DMS153 treated with DMSO at 0.1 percent for 48 hours (cell line): ENCODE data around the gene NT5DC2.

Experiments used
- DNase-seq: peaks from one replicate; lab custom pipeline; 2025; ENCODE audit not compliant: unreplicated experiment; lab: John Stamatoyannopoulos, UW

The NT5DC2 gene

DNA sequence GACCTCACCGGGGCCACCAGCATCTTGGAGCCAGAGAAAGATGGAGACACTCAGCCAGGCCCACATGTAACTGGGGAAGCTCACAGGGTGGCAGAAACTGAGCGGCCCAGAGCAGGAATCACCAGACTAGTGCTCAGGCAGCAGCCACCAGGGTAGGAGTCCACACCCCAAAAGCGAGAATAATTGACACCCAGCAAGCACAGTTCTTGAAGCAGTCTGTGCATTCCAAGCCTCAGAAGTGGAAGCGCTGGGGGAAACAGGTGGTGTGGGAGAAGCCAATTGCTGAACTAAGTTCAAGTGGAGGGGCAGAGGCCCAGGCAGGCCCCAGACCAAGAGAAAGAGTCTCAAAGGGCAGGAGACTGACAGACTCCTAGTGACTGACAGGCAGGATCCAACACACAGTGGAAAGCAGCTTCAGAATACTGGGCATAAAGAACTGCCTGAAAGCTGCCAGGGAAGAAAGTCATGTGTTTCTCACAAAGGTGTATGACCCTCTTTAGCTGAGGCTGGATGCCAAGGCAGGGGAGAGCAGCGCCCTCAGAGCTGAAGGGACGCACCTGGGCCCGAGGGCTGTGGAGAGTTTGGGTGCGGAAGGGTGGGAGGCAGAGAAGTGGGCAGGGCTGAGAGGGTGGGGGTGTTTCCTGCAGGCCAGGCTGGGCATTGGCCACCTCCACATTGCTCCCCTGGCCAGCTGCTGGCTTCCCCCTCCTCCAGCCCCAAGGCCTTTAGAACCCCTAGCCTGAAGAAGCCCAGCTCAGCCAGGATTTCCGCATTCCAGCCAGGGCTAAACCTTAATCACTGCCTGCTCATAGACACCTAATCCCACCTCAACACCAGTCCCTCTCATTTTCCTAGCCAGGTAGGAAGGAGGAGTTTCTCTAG lies 7.7 kb downstream of the NT5DC2 start:
- no peak for DNase-seq

DNA sequence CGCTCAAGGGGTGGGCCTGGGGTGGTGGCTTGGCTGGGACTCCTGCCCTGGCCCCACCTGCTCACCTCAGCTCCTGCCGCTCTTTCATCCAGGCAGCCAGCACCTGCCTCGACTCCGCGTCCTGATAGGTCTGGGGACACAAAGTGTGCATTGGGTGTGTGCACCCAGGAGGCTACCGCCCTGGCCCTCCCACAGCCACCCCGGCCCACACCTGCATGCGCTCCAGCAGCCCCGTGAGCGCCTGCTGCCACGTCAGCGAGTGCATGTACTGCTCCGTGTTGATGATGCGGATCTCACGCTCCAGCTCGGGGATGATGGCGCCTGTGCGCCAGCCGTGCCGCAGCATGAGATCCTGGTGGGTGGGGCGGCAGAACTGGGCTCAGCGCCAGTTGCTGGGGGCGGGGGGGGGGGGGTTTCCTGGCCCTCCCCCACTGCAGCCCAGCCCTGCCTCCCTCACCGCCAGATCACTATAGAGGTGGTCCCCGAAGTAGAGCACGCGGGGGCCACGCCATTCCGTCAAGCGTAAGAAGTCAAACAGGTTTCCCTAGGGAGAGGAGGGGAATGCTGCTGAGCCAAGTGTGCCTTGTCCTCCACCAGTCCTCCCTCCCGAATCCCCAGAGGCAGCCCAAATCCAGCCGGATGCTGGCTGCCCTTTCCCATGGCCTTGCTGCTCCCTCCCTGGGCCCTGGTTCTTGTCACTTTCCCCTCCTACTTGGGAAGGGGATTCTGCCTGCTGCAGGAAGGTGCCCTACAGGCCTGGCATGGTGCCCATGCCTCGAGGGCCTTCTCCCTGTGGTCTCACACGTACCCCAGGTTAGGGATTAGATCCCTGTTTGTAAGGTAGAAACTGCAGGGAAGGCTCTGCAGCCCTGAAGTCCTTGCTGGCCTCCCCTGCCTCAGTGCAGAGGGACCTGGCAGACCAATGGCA lies 8.6 kb downstream of the NT5DC2 start:
- no peak for DNase-seq

DNA sequence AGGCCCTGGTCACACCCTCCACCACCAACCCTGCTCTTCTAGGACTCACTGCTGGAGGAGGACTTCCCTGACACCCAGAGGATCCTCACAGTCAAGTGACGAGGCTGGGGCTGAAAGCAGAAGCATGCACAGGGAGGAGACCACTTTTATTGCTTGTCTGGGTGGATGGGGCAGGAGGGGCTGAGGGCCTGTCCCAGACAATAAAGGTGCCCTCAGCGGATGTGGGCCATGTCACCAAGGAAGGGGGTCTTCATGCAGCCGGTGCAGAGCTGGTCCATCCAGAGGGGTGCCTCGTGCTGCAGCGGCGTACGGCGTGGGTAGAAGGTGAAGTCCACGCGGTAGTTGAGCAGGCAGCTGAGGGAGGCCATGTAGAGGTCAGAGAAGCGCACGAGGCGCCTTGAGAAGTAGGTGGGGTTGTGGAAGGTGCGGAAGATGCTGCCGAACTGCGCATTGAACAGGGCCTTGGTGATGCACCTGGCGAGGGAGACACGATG lies 9.4 kb downstream of the NT5DC2 start:
- DNase-seq: no peak

DNA sequence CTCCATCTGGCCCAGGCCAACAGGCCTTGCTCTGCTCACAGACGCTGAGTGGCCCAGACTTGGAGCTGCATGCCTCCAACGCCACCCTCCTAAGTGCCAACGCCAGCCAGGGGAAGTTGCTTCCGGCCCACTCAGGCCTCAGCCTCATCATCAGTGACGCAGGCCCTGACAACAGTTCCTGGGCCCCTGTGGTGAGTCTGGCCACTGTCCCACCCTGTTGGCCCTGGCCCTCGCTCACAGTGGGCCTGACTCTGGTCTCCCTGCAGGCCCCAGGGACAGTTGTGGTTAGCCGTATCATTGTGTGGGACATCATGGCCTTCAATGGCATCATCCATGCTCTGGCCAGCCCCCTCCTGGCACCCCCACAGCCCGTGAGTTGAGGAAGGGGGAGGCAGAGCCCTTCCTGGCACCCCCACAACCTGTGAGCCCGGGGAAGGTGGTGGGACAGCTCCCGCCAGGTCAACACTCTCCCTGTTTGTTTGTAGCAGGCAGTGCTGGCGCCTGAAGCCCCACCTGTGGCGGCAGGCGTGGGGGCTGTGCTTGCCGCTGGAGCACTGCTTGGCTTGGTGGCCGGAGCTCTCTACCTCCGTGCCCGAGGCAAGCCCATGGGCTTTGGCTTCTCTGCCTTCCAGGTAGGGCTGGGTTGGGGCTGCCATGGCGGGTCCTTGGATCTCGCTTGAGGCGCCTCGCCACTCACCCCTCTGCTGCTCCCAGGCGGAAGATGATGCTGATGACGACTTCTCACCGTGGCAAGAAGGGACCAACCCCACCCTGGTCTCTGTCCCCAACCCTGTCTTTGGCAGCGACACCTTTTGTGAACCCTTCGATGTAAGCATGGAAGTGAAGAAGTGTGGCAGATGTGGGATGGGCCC lies 10.0 kb downstream of the NT5DC2 start:
- no peak for DNase-seq

DNA sequence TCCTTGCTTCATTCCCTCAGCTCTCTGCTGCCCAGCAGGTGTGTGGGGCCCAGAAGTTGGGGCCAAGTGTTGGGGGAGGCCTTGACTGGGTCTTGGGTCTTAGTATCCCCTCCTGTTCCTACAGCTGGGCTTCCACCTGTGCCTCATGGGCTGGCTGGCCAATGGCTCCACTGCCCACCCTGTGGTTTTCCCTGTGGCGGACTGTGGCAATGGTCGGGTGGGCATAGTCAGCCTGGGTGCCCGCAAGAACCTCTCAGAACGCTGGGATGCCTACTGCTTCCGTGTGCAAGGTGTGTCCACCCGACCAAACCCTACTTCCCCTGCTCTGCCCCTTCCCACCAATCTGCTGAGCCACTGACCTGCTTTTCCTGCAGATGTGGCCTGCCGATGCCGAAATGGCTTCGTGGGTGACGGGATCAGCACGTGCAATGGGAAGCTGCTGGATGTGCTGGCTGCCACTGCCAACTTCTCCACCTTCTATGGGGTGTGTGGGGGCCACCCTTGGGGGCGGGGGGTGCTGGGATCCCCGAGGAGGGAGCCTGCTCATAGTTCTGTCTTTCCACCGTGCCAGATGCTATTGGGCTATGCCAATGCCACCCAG lies 10.9 kb downstream of the NT5DC2 start:
- no peak for DNase-seq

DNA sequence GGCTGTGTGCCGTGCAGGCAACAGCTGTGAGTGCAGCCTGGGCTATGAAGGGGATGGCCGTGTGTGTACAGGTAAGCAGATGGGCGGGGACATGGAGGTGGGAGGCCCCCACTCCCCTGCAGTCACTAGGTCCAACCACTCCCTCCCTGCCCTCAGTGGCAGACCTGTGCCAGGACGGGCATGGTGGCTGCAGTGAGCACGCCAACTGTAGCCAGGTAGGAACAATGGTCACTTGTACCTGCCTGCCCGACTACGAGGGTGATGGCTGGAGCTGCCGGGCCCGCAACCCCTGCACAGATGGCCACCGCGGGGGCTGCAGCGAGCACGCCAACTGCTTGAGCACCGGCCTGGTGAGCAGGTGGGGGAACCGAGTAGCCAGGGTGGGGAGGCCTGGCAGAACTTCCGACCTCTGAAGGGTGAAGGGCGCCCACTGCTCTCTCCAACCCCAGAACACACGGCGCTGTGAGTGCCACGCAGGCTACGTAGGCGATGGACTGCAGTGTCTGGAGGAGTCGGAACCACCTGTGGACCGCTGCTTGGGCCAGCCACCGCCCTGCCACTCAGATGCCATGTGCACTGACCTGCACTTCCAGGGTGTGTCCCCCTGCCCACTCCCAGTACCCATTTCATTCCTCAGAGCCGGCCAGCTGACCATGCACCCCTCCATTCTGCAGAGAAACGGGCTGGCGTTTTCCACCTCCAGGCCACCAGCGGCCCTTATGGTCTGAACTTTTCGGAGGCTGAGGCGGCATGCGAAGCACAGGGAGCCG lies 11.6 kb downstream of the NT5DC2 start:
- DNase-seq: no peak

DNA sequence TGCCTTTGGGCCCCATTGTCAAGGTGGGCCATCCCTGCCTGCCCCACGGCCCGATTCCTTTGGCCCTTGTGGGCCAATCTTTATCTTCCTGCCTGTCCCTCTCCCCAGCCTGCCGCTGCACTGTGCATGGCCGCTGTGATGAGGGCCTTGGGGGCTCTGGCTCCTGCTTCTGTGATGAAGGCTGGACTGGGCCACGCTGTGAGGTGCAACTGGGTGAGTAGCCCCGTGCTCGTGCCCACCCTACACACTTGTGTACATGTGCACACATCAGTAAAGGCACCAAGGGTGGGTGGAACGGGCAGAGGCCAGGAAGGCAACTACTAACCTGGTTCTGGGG lies 12.2 kb downstream of the NT5DC2 start:
- DNase-seq: no peak

DNA sequence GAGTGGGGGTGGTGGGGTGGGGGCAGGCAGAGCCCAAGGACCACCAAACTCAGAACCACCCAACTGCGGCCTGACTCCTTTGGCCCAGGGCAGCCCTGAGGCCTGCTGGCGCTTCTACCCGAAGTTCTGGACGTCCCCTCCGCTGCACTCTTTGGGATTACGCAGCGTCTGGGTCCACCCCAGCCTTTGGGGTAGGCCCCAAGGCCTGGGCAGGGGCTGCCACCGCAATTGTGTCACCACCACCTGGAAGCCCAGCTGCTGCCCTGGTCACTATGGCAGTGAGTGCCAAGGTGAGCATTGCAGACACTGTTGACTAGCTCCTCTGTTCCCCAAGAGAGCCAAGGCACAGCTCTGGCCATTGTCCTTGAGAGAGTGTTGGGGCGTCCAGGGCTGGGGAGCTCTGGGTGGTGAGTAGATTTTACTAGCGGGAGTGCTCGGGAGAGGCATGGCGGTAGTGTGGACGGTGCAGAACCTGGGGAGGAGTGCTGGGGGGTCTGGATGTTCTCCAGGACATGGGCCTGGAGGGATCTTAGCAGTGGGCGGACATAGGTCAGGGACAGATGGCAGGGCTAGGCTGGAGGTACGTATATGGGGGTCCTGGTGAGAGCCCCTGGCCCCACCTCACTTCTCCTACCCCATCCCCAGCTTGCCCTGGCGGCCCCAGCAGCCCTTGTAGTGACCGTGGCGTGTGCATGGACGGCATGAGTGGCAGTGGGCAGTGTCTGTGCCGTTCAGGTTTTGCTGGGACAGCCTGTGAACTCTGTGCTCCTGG lies 12.8 kb downstream of the NT5DC2 start:
- DNase-seq: no peak

DNA sequence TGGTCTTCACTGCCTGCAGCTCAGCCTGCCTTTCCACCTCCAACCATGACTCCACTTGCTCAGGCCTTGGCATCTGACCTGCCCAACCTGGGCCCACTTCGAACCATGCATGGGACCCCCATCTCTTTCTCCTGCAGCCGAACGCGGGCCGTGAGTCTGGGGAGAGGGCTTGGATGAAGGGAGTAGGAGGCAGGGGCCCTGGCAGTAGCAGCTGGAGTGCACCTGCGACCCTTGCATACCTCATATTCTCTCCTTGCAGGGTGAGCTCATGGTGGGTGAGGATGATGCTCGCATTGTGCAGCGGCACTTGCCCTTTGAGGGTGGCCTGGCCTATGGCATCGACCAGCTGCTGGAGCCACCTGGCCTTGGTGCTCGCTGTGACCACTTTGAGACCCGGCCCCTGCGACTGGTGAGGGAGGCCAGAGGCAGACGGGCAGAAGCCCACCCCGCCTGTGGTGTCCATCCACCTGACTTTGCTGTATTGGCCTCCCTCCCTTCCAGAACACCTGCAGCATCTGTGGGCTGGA lies 13.5 kb downstream of the NT5DC2 start:
- no peak for DNase-seq

DNA sequence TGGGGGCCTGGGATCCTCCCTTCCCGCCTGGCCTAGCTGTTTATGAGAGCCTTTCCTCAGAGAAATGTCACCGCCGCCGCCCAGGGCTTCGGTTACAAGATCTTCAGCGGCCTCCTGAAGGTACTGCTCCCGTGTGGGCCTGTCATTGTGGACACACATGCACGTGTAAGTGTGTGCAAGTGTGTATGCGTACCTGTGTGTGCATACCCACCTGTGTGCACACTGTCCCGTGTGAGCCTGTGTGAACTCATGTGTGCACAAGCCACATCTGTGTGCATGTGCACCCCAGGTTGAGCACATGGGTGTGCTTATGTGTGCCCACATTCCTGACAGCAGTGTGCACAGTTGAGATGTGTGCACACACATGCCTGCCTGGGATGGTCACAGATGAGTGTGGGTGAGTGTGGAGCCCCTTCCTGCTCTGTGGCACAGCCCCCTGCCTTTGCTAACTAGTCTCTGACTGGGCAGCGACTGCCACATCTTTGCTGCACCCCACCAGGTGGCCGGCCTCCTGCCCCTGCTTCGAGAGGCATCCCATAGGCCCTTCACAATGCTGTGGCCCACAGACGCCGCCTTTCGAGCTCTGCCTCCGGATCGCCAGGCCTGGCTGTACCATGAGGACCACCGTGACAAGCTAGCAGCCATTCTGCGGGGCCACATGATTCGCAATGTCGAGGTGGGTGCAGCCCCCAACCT lies 14.1 kb downstream of the NT5DC2 start:
- DNase-seq: no peak

DNA sequence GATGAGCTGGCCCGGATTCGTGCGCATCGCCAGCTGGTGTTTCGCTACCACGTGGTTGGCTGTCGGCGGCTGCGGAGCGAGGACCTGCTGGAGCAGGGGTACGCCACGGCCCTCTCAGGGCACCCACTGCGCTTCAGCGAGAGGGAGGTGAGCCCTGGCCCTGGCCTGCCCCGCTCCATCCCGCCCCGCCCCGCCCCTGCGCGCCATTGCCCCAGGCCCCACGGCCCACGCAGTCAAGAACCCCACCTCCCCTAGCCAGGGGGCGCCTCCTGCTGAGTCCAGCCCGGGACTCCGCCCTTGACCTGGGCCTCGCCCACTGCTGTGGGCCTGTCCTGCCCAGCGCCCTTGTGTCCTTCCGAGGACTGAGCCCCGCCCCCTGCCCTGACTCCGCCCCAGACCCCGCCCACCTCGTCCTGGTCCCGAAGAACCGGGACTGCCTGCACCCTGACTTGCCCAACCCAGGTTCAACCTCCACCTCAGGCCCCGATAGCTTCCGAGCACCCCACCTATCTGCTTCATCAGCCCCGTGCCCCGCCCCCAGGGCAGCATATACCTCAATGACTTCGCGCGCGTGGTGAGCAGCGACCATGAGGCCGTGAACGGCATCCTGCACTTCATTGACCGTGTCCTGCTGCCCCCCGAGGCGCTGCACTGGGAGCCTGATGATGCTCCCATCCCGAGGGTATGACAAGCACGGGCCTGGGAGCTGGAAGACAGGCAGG lies 14.8 kb downstream of the NT5DC2 start:
- no peak for DNase-seq

DNA sequence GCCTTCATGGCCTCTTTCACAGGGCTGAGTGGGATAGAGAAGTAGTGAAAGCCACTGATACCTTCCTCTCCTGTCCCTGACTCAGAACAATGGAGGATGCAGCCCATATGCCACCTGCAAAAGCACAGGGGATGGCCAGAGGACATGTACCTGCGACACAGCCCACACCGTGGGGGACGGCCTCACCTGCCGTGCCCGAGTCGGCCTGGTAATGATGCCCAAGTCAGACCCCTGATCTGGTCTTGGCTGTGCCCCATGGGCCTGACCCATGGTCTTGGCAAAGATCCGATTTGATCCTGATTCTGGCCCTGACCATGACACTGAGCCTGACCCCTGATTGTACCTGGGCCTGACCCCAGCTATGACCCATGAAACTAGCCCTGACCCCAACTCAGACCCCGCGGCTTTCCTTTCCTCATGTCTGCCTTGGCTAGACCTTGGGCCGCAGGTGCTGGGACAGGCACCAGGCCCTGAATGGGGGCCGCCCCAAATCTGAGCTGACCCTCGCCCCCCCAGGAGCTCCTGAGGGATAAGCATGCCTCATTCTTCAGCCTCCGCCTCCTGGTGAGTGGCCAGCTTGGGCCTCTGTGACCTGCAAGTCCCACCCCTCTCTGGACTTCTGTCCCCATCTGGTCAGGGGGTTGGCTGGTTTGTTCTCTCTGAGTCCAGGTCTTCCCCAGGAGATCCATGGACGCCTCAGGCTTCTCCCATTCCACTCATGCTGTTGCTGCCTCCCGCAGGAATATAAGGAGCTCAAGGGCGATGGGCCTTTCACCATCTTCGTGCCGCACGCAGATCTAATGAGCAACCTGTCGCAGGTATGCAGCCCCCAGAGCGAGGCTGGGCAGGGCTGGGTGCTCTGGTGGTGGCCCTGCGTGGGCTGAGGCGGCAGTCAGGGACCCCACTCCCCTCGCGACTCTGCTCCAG lies 15.6 kb downstream of the NT5DC2 start:
- DNase-seq: no peak

DNA sequence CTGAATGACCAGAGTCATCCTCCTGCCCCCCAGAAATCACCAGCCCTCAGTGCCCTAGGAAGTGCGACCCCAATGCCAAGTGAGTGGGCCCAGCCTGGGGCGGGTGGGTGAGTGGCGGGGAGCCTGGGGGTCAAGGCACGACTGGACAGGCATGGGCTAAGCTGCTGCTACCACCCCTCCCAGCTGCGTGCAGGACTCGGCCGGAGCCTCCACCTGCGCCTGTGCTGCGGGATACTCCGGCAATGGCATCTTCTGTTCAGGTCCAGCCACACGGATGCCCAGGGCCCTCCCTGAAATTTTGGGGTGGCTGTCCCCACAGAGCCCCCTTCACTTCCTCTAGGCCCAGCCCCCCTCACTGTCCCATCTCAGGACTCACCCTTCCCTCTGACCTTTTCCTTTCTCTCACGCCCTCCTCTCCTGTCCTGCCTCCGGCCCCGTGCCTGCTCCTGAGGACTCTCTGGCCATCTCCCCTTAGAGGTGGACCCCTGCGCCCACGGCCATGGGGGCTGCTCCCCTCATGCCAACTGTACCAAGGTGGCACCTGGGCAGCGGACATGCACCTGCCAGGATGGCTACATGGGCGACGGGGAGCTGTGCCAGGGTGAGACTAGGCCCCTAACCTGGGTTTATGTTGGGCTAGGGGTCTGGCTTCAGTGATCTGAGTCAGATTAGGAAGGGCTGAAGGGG lies 17.0 kb downstream of the NT5DC2 start:
- no peak for DNase-seq

DNA sequence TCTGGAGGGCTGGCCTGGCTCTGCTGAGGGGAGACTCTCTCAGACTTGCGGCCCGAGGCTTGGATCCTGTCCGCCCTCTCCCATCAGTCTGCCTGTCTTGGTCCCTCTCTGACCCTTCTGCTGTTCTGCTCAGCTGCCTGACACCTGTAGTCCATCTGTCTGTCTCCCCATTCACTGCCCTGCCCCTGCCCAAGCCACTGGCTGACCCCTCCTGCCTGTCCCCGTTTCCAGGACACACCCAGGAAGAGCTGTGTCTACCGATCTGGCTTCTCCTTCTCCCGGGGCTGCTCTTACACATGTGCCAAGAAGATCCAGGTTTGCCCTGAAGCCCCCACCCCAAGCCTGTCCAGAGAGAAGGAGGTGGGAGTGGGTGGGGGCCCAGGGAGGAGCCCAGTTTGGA lies 18.5 kb downstream of the NT5DC2 start:
- DNase-seq: no peak

DNA sequence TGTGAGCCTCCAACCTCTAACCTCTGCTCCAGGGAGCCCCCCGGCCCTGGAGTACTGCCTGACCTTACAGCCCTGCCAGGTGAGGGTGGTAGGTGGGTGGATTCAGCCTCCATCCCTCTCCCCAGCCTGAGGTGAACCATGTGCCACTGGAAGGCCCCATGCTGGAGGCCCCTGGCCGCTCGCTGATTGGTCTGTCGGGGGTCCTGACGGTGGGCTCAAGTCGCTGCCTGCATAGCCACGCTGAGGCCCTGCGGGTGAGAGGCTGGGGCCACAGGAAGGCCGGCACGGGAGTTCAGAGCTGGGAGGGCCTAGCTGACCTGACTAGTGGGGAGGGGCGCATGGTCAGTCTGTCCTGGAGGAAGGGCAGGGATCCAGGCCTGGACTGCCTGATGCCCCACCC lies 19.1 kb downstream of the NT5DC2 start:
- DNase-seq: no peak

DNA sequence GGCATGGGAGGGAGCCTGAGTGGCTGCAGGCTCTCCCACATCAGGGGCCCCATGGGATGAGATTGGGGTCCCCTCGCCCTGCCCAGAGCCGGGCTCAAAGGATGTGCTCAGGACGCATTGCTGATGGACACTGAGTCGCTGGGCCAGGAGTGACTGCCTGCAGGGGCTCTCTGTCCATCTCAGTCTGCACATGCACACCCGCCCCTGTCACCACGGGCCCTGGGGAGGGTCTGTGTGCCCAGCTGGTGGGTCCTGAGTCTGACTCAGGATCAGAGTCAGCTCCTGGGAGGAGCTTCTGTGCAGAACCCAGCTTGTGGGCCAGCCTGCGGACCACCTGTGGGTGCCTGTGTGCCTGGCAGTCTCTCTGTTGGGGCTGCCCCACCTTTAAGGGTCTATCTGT lies 20.4 kb downstream of the NT5DC2 start:
- DNase-seq: no peak
